ENCODE data around the gene NR3C2.

NR3C2 gene

DNA sequence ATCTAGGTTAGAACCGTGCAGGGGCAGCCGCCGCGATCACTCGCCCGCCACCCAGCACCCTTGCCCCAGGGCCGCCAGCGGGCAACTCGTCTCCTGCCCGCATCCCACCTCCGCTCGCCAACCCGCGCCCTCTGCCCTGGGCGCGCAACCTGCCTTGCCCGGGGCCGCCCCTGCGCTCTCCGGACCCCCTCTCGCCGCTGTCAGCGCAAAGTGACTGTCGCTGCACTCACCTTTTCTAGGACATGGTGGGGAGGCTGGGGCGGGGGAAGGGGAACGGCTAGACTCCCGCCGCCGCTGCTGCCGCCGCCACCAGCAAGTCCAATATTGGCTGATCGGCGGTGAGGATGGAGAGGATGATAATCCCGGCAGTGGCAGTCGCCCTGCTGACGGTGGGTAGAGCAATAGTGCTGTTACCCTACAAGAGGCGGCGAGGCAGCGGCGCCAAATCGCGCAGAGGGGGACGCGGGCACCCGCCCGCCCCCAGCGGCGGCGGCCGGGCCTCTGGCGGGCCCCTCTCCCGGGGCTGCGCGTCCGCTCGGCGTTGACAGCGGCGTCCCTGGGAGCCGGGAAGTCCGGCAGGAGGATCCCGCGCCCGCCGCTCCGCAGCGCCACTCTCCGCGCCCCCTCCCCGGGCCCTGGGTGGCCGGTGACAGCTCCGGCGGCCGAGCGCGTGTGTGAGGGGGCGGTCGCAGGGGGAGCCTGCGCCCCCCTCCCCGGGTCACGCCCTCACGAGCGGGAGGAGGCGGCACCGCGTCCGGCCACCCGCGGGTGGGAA is 2.3 kb upstream of the NR3C2 start:
- peak overlapping the region; percentile 89 for H3K4me3 ChIP-seq (ENCODE audit: low read length)
- TF ChIP-seq, protein P1, sequence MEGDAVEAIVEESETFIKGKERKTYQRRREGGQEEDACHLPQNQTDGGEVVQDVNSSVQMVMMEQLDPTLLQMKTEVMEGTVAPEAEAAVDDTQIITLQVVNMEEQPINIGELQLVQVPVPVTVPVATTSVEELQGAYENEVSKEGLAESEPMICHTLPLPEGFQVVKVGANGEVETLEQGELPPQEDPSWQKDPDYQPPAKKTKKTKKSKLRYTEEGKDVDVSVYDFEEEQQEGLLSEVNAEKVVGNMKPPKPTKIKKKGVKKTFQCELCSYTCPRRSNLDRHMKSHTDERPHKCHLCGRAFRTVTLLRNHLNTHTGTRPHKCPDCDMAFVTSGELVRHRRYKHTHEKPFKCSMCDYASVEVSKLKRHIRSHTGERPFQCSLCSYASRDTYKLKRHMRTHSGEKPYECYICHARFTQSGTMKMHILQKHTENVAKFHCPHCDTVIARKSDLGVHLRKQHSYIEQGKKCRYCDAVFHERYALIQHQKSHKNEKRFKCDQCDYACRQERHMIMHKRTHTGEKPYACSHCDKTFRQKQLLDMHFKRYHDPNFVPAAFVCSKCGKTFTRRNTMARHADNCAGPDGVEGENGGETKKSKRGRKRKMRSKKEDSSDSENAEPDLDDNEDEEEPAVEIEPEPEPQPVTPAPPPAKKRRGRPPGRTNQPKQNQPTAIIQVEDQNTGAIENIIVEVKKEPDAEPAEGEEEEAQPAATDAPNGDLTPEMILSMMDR (conservative IDR thresholded peaks at IDR 0.05; ENCODE audit: low read depth, low read length), result no peak
- no peak for DNase-seq (ENCODE audit: low read depth)

DNA sequence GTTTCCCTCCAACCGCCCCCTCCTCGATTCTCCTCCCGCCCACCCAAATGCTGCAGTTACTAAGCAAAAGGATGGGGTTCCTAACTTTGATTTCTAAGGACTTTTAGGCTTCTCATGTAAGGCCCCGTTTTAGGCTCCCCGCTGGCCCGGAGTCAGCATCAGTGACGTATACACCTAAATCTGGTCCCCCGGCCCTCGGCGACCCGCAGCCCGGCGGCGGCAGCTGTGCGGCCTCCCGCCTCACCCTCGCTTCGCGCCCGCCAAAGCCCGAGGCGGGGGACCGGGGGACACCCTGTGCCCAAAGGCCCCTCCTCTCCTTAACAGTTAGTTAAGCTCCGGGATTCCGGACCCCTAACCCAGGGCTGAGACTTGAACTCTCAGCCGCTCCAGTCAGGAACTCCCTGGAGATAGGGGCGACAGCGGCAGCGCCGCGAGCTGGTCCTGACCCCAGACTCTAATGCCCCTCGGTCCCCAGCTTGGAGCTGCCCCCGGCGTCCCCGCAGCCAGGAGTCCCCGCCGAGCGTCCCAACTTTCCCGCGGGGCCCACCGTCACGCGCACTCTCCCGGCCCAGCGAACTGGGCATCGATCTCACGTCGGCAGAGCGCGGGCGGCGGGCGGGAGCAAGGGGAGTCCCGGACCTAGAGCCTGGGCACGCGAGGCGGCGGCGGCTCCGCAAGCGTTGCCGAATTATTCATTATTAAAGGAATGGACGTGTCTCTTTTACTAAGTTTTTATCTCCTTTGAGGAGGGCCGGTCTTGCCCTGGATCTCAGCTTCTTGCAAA is 1.5 kb upstream of the NR3C2 start:
- H3K4me3 ChIP-seq (ENCODE audit: low read length), result peak overlapping the region; percentile 89
- TF ChIP-seq, protein P1 (conservative IDR thresholded peaks at IDR 0.05; ENCODE audit: low read depth, low read length), result no peak
- DNase-seq (ENCODE audit: low read depth), result no peak

DNA sequence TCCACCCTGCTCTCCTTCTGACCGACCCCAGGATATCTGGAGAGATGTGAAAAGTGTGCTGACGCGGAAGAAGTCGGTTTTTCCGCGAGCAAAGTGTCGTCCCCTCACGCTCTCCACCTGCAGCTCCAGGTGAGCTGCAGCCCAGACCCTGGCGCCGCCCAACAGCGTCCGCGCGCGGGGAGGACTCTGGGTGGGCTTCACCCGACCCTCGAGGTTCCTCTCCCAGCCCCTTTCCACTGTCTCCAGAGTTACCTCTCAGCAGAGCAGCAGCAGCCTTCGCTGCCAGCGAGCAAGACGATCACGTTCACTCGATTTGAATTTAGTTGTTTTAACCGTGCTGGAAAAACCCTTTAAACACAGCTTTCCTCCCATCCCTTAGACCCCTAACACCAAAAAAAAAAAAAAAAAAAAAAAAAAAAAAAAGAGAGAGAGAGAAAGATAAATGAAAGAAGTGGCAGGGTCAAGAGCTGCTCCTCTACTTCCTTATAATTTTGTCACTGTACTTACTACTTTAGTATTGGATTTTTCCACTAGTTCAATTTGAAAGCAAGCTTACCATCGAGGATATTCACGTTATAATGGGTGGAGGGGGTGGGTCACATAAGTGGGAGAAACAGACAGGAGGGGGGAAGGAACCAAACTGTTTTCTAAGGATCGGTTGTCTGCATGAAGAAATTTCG is 758 bp upstream of the NR3C2 start:
- H3K4me3 ChIP-seq (ENCODE audit: low read length), result peak overlapping the region; percentile 89
- no peak for DNase-seq (ENCODE audit: low read depth)
- TF ChIP-seq, protein P1 (conservative IDR thresholded peaks at IDR 0.05; ENCODE audit: low read depth, low read length), result no peak

DNA sequence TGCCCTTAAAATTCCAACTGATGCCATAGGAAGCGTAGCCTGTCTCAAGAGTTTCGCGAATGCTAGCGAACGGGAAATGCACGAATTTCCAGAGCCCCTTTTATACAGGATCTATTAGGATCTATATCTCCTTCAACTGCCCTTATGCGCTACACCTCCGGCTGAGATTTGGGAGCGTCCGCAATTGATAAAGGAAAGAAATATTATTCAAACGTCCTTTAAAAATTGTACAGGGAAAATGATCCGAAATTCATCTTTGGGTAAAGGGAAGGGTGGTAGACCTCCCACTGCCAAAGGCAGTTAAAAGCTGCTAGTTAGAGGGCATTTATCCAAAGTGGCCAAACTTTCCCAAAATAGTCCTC is 609 bp downstream of the NR3C2 start:
- peak overlapping the region; percentile 89 for H3K4me3 ChIP-seq (ENCODE audit: low read length)
- TF ChIP-seq, protein P1 (conservative IDR thresholded peaks at IDR 0.05; ENCODE audit: low read depth, low read length), result no peak
- DNase-seq (ENCODE audit: low read depth), result no peak

DNA sequence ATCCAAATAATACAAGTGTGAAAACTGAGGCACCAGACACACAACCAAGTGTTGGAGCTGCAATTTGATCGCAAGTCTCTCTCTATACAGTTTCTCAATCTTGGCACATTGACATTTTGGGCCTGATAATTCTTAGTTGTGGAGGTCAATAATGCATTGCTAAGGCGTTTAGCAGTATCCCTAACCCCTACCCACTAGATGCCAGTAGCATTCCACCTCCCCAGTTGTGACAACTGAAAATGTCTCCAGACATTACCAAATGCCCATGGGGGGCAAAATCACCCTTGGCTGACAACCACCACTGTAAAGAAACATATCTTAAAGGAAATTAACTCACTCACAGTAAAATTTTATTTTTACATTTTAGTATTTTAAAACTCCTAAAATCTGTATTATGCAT is 4.2 kb downstream of the NR3C2 start:
- TF ChIP-seq, protein P1 (conservative IDR thresholded peaks at IDR 0.05; ENCODE audit: low read depth, low read length), result peak; percentile 10
- DNase-seq (ENCODE audit: low read depth), result no peak
- no peak overlapping the region for H3K4me3 ChIP-seq (ENCODE audit: low read length)

DNA sequence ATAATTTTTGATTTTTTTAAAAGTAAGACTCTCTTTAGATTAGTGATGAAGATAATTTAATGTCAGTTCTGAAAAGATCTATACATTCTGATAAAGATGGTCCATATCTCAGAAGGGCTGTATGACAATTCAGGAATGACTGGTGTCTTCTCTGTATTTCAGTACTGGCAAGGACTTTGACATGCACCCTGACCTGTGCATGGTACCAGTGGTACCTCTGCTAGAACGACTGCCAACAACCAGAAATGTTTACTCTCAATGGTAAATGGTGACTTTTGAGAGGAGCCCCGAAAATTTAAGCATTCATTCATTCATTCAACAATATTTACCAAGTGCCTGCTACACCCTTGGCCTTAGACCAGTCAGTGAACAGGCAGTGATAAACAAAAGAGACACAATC is 4.8 kb downstream of the NR3C2 start:
- no peak for DNase-seq (ENCODE audit: low read depth)
- no peak overlapping the region for H3K4me3 ChIP-seq (ENCODE audit: low read length)
- TF ChIP-seq, protein P1 (conservative IDR thresholded peaks at IDR 0.05; ENCODE audit: low read depth, low read length), result no peak
